Glutamatergic neuron (in vitro differentiated cells): ENCODE results near the gene MMP13. TPM values are rescaled to one million over a fixed set of nuclear protein-coding genes. Genes with fewer than 3 reads are reported as not detected.
"Not testable (repeated sequence)": the region's sequence is repeated elsewhere in the genome, so short reads cannot be mapped to it uniquely, and the experiment has no call there.

Experiments
- DNase-seq: peaks from one replicate; pipeline ENCODE4 v3.0.0; 2022
- H3K27ac Mint-ChIP-seq: one replicate; pipeline ENCODE4 v1.8.0; 2020; ENCODE audit warnings: mild to moderate bottlenecking, mixed read lengths, inconsistent platforms; ENCODE audit not compliant: unreplicated experiment
- H3K27me3 Mint-ChIP-seq: one replicate; pipeline ENCODE4 v1.8.0; 2020; ENCODE audit warnings: mild to moderate bottlenecking, moderate library complexity, mixed read lengths, inconsistent platforms; ENCODE audit not compliant: unreplicated experiment
- H3K36me3 Mint-ChIP-seq: one replicate; pipeline ENCODE4 v1.8.0; 2020; ENCODE audit warnings: mild to moderate bottlenecking, mixed read lengths, inconsistent platforms; ENCODE audit not compliant: unreplicated experiment
- H3K4me1 Mint-ChIP-seq: one replicate; pipeline ENCODE4 v1.8.0; 2020; ENCODE audit warnings: mild to moderate bottlenecking, low read depth, mixed read lengths, inconsistent platforms; ENCODE audit not compliant: unreplicated experiment
- H3K4me3 Mint-ChIP-seq: one replicate; pipeline ENCODE4 v1.8.0; 2020; ENCODE audit warnings: mild to moderate bottlenecking, mixed read lengths, inconsistent platforms; ENCODE audit not compliant: unreplicated experiment
- H3K9me3 Mint-ChIP-seq: one replicate; pipeline ENCODE4 v1.8.0; 2020; ENCODE audit warnings: mild to moderate bottlenecking, moderate library complexity, mixed read lengths, inconsistent platforms; ENCODE audit not compliant: unreplicated experiment
- long read RNA-seq: library from polyadenylated mRNA; unstranded; transcript quantifications from one replicate; pipeline ENCODE4 v2.0.0, GENCODE V29; 2020; ENCODE audit not compliant: unreplicated experiment
- total RNA-seq: library from RNA; stranded (reverse); fragmentation: NEBNext Ultra II Directional; extraction: Animal tissue kit (Norgen Biotek cat#: 25700); gene quantifications from one replicate; pipeline ENCODE4 v1.2.1, GENCODE V29; 2021; ENCODE audit not compliant: unreplicated experiment
- TF ChIP-seq, protein P1 (sequence below): fragments of 200-600 bp; sonication (generic); IDR thresholded peaks from one replicate; pipeline ENCODE4 v1.5.0; 2021; ENCODE audit not compliant: partially characterized antibody, unreplicated experiment

The MMP13 gene
- total RNA-seq: not detected
- long read RNA-seq: 0 reads

DNA sequence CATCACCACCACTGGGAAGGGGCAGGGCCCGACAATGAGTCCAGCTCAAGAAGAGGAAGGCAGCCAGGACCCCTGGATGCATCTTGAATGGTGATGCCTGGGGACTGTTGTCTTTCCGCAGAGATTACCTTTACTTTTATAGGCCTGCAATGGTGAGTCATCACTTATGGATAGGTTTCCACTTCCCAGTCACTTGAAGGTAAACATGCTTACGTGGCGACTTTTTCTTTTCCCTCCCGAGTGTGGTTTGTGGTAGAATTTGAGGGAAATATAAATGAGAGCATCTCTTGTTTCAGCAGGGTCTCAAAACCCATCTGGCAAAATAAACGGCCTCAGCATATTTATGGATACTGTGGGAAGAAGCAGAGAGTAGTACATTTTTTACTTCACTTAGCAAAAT, at the start of gene MMP13:
Gene MMP13 (minus strand): TSS at position 109 of the 400 bp plus-strand sequence. CDS start 27 bp downstream, at position 82.
- Mint-ChIP-seq H3K27me3 (no peaks in the 10 kb centered on the region), H3K9me3 (peaks cover 1% of the 10 kb centered on the region)
- TF ChIP-seq, protein P1, sequence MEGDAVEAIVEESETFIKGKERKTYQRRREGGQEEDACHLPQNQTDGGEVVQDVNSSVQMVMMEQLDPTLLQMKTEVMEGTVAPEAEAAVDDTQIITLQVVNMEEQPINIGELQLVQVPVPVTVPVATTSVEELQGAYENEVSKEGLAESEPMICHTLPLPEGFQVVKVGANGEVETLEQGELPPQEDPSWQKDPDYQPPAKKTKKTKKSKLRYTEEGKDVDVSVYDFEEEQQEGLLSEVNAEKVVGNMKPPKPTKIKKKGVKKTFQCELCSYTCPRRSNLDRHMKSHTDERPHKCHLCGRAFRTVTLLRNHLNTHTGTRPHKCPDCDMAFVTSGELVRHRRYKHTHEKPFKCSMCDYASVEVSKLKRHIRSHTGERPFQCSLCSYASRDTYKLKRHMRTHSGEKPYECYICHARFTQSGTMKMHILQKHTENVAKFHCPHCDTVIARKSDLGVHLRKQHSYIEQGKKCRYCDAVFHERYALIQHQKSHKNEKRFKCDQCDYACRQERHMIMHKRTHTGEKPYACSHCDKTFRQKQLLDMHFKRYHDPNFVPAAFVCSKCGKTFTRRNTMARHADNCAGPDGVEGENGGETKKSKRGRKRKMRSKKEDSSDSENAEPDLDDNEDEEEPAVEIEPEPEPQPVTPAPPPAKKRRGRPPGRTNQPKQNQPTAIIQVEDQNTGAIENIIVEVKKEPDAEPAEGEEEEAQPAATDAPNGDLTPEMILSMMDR: no peak

DNA sequence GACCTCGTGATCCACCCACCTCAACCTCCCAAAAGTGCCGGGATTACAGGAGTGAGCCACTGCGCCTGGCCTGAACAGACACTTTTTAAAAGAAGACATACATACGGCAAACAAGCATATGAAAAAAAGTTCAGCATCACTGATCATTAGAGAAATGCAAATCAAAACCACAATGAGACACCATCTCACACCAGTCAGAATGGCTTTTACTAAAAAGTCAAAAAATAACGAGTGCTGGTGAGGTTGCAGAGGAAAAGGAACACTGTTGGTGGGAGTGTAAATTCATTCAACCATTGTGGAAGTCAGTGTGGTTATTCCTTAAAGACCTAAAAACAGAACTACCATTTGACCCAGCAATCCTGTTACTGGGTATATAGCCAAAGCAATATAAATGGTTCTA, 48.7 kb upstream of the MMP13 start:
- H3K4me1 Mint-ChIP-seq, H3K27ac Mint-ChIP-seq, H3K9me3 Mint-ChIP-seq, DNase-seq, H3K36me3 Mint-ChIP-seq, H3K4me3 Mint-ChIP-seq, H3K27me3 Mint-ChIP-seq: not testable (repeated sequence)

More for the DNA sequence above, at the start of gene MMP13:
- no peaks in the 10 kb centered on the region for H3K4me1 Mint-ChIP-seq
- H3K27ac Mint-ChIP-seq: no peak within 1 kb of the TSS
- H3K4me3 Mint-ChIP-seq: no peak within 1 kb of the TSS
- H3K36me3 Mint-ChIP-seq: no peaks in the 10 kb centered on the region
- no peak for DNase-seq

DNA sequence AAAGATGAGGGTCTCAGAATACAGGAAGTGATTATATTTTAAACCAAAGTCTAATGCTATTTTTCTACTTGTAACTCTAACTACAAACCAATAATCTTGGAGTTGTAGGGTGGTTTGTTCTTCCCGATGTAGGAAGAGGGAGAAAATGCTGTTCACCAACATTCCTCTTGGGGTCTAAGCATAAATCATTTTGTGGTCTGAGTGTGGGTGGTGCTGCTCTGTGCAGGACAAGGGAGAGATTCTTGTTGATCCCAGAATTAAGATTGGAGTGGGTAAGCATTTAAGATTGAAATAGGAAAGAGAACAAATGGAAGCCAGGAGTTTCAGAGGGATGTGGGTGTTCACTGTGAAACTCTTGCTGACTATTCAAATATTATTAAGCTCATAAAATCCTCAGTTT, 38.6 kb upstream of the MMP13 start:
- no peaks in the 10 kb centered on the region for H3K4me1 Mint-ChIP-seq
- TF ChIP-seq, protein P1: no peak
- no peaks in the 10 kb centered on the region for H3K36me3 Mint-ChIP-seq
- H3K27me3 Mint-ChIP-seq: no peaks in the 10 kb centered on the region
- H3K27ac Mint-ChIP-seq: no peak overlapping the region
- no peaks in the 10 kb centered on the region for H3K9me3 Mint-ChIP-seq
- no peak overlapping the region for H3K4me3 Mint-ChIP-seq
- no peak for DNase-seq

DNA sequence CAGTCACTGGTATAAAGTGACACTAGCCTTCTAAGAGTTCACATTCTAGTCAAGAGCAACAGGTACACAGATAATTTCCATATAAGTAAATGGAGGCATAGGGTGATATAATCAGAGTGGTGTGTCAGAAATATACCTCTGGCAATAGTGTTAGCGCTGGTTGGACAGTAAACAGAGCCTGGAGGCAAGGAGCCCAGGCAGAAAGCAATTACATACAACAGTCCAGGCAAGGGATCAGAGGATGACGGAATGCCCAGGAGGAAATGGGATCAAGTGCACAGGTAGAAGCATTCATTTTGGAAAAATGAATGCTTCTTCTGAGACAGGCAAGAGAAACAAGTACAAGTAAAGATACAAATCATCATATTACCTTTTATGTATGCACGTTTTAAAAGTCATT, 36.2 kb upstream of the MMP13 start:
- H3K9me3 Mint-ChIP-seq: no peaks in the 10 kb centered on the region
- H3K4me1 Mint-ChIP-seq: no peaks in the 10 kb centered on the region
- no peak for DNase-seq
- H3K27ac Mint-ChIP-seq: no peak overlapping the region
- peaks cover 2% of the 10 kb centered on the region for H3K27me3 Mint-ChIP-seq
- H3K4me3 Mint-ChIP-seq: no peak overlapping the region
- TF ChIP-seq, protein P1: no peak
- no peaks in the 10 kb centered on the region for H3K36me3 Mint-ChIP-seq

DNA sequence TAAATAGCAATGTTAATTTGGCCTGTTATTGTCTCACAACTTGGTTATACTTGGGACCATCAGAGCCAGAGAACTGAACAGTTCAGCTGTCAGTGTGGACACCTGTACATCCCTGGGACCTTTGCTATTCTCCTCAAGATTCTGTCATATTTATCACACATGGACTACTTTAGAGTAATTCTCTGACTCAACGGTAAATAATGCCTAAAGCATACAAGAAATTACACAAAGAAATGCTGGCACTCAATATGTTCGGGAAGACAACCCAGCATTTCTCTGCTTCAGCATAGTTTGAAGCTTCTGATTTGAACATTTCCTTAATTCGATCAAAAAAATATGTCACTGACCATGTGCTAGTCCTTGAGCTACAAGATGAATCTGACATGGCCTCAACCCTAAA, 34.6 kb upstream of the MMP13 start:
- TF ChIP-seq, protein P1: no peak
- no peaks in the 10 kb centered on the region for H3K9me3 Mint-ChIP-seq
- H3K27ac Mint-ChIP-seq: no peak overlapping the region

More for the DNA sequence above, 34.6 kb upstream of the MMP13 start:
- no peak for DNase-seq
- no peak overlapping the region for H3K4me3 Mint-ChIP-seq
- H3K27me3 Mint-ChIP-seq: peaks cover 2% of the 10 kb centered on the region
- H3K36me3 Mint-ChIP-seq: no peaks in the 10 kb centered on the region
- no peaks in the 10 kb centered on the region for H3K4me1 Mint-ChIP-seq
